ENCODE data around the gene IPO11. TPM values are rescaled to one million over a fixed set of nuclear protein-coding genes. Genes with fewer than 3 reads are reported as not detected.
"Not testable (repeated sequence)": the region's sequence is repeated elsewhere in the genome, so short reads cannot be mapped to it uniquely, and the experiment has no call there.

IPO11 gene
- total RNA-seq, 2 donors from 2014 or later: 46.2 to 49.9 TPM

GRCh38 chr5:62494772-62495171 lies 82.2 kb downstream of the IPO11 start:
- Mint-ChIP-seq H3K27ac (no peak overlapping the region), H3K36me3 (no peaks in the 10 kb centered on the region), H3K9me3 (no peaks in the 10 kb centered on the region)
- DNase-seq (ENCODE audit: low spot score in 2 of 2) (no peak), ATAC-seq (no peak)

GRCh38 chr5:62496876-62497275 lies 84.3 kb downstream of the IPO11 start:
- H3K27ac Mint-ChIP-seq: no peak overlapping the region
- no peak for ATAC-seq
- H3K9me3 Mint-ChIP-seq: no peaks in the 10 kb centered on the region
- DNase-seq (ENCODE audit: low spot score in 2 of 2): no peak
- H3K36me3 Mint-ChIP-seq: no peaks in the 10 kb centered on the region

GRCh38 chr5:62498961-62499360 lies 86.4 kb downstream of the IPO11 start:
- no peaks in the 10 kb centered on the region for H3K9me3 Mint-ChIP-seq
- ATAC-seq (no peak), DNase-seq (ENCODE audit: low spot score in 2 of 2) (no peak)
- H3K36me3 Mint-ChIP-seq: no peaks in the 10 kb centered on the region
- no peak overlapping the region for H3K27ac Mint-ChIP-seq

GRCh38 chr5:62499756-62500155 lies 87.2 kb downstream of the IPO11 start:
- ATAC-seq (no peak), DNase-seq (ENCODE audit: low spot score in 2 of 2) (no peak)
- Mint-ChIP-seq H3K9me3 (no peaks in the 10 kb centered on the region), H3K27ac (no peak overlapping the region), H3K36me3 (no peaks in the 10 kb centered on the region)

- ATAC-seq (no peak), DNase-seq (ENCODE audit: low spot score in 2 of 2) (no peak)
- Mint-ChIP-seq H3K36me3 (peaks cover 0 to 4% of the 10 kb centered on the region in 2 donors), H3K27ac (peak overlapping the region in 1 of 2 donors; percentile 8), H3K9me3 (no peaks in the 10 kb centered on the region)
Observed at GRCh38 chr5:62502456-62503101, 90.0 kb downstream of the IPO11 start.

GRCh38 chr5:62504129-62504528 lies 91.6 kb downstream of the IPO11 start:
- no peaks in the 10 kb centered on the region for H3K9me3 Mint-ChIP-seq
- no peak overlapping the region for H3K27ac Mint-ChIP-seq
- H3K36me3 Mint-ChIP-seq: peaks cover 0 to 17% of the 10 kb centered on the region in 2 donors
- DNase-seq (ENCODE audit: low spot score in 2 of 2) (no peak), ATAC-seq (no peak)

- no peak overlapping the region for H3K27ac Mint-ChIP-seq
- DNase-seq (ENCODE audit: low spot score in 2 of 2) (no peak), ATAC-seq (no peak)
- no peaks in the 10 kb centered on the region for H3K9me3 Mint-ChIP-seq
- peaks cover 4 to 18% of the 10 kb centered on the region in 2 donors for H3K36me3 Mint-ChIP-seq
Observed at GRCh38 chr5:62506659-62507460, 94.3 kb downstream of the IPO11 start.

GRCh38 chr5:62508760-62509159 lies 96.2 kb downstream of the IPO11 start:
- H3K9me3 Mint-ChIP-seq; DNase-seq (ENCODE audit: low spot score in 2 of 2); ATAC-seq; H3K27ac Mint-ChIP-seq: not testable (repeated sequence)
- H3K36me3 Mint-ChIP-seq: peaks cover 4 to 18% of the 10 kb centered on the region in 2 donors

GRCh38 chr5:62509806-62510205 lies 97.2 kb downstream of the IPO11 start:
- Mint-ChIP-seq H3K27ac (no peak overlapping the region), H3K9me3 (no peaks in the 10 kb centered on the region), H3K36me3 (peaks cover 4 to 18% of the 10 kb centered on the region in 2 donors)
- DNase-seq (ENCODE audit: low spot score in 2 of 2) (no peak), ATAC-seq (no peak)

GRCh38 chr5:62513085-62513484 lies 100.5 kb downstream of the IPO11 start:
- DNase-seq (ENCODE audit: low spot score in 2 of 2); ATAC-seq; H3K9me3 Mint-ChIP-seq; H3K27ac Mint-ChIP-seq; H3K36me3 Mint-ChIP-seq: not testable (repeated sequence)

- Mint-ChIP-seq H3K27ac (no peak overlapping the region), H3K36me3 (peaks cover 2 to 5% of the 10 kb centered on the region in 2 donors), H3K9me3 (no peaks in the 10 kb centered on the region)
- ATAC-seq (no peak), DNase-seq (ENCODE audit: low spot score in 2 of 2) (no peak)
Observed at GRCh38 chr5:62514510-62515119, 102.1 kb downstream of the IPO11 start.

- ATAC-seq; H3K9me3 Mint-ChIP-seq; DNase-seq (ENCODE audit: low spot score in 2 of 2); H3K27ac Mint-ChIP-seq: not testable (repeated sequence)
- H3K36me3 Mint-ChIP-seq: peaks cover 7 to 14% of the 10 kb centered on the region in 2 donors
Observed at GRCh38 chr5:62520812-62521211, 108.2 kb downstream of the IPO11 start.

GRCh38 chr5:62521319-62521718 lies 108.8 kb downstream of the IPO11 start:
- ATAC-seq: no peak
- H3K9me3 Mint-ChIP-seq: no peaks in the 10 kb centered on the region
- H3K27ac Mint-ChIP-seq: peak overlapping the region in 1 of 2 donors; percentile 4

GRCh38 chr5:62522811-62523210 lies 110.2 kb downstream of the IPO11 start:
- Mint-ChIP-seq H3K27ac (peak overlapping the region; percentile 4 to 31), H3K36me3 (peaks cover 7 to 14% of the 10 kb centered on the region in 2 donors), H3K9me3 (no peaks in the 10 kb centered on the region)
- no peak for ATAC-seq
- no peak for DNase-seq (ENCODE audit: low spot score in 2 of 2)

More at GRCh38 chr5:62521319-62521718, 108.8 kb downstream of the IPO11 start:
- peaks cover 7 to 14% of the 10 kb centered on the region in 2 donors for H3K36me3 Mint-ChIP-seq
- no peak for DNase-seq (ENCODE audit: low spot score in 2 of 2)

GRCh38 chr5:62533597-62533996 lies 121.0 kb downstream of the IPO11 start:
- no peak for ATAC-seq
- H3K27ac Mint-ChIP-seq: no peak overlapping the region
- H3K9me3 Mint-ChIP-seq: no peaks in the 10 kb centered on the region
- no peak for DNase-seq (ENCODE audit: low spot score in 2 of 2)
- peaks cover 4 to 23% of the 10 kb centered on the region in 2 donors for H3K36me3 Mint-ChIP-seq

GRCh38 chr5:62534461-62535236 lies 122.1 kb downstream of the IPO11 start:
- Mint-ChIP-seq H3K36me3 (peaks cover 7 to 28% of the 10 kb centered on the region in 2 donors), H3K9me3 (no peaks in the 10 kb centered on the region), H3K27ac (no peak overlapping the region)
- ATAC-seq (no peak), DNase-seq (ENCODE audit: low spot score in 2 of 2) (no peak)
